BLaER1 (cell line): ENCODE data around the gene SMIM14.
"Not testable (repeated sequence)": the region's sequence is repeated elsewhere in the genome, so short reads cannot be mapped to it uniquely, and the experiment has no call there.

Source experiments
- H3K27ac ChIP-seq: shearing (Covaris generic); formaldehyde crosslinking; 2 replicates; pipeline ENCODE4 v1.8.1; 2022
- H3K27me3 ChIP-seq: shearing (Covaris generic); formaldehyde crosslinking; 2 replicates; pipeline ENCODE4 v1.8.1; 2022
- H3K36me3 ChIP-seq: shearing (Covaris generic); formaldehyde crosslinking; 2 replicates; pipeline ENCODE4 v1.8.1; 2022
- H3K4me1 ChIP-seq: shearing (Covaris generic); formaldehyde crosslinking; 2 replicates; pipeline ENCODE4 v1.8.1; 2022
- H3K4me2 ChIP-seq: shearing (Covaris generic); formaldehyde crosslinking; 2 replicates; pipeline ENCODE4 v1.8.1; 2022
- H3K4me3 ChIP-seq: shearing (Covaris generic); formaldehyde crosslinking; 2 replicates; pipeline ENCODE4 v1.8.1; 2022
- H3K9ac ChIP-seq: shearing (Covaris generic); formaldehyde crosslinking; 2 replicates; pipeline ENCODE4 v1.8.1; 2022
- H3K9me3 ChIP-seq: shearing (Covaris generic); formaldehyde crosslinking; 2 replicates; pipeline ENCODE4 v1.8.1; 2022
- H4K20me1 ChIP-seq: shearing (Covaris generic); formaldehyde crosslinking; 2 replicates; pipeline ENCODE4 v1.8.1; 2022
- Cebpa-rat ChIP-seq: shearing (Covaris generic); IDR thresholded peaks from 2 replicates; pipeline ENCODE4 v1.8.1; 2022

SMIM14 gene

GRCh38 chr4:39510348-39510929 lies 128.2 kb downstream of the SMIM14 start:
- H3K36me3 ChIP-seq, result peaks cover 90% of the 10 kb centered on the region

GRCh38 chr4:39505581-39505980 lies 133.1 kb downstream of the SMIM14 start:
- no peak overlapping the region for H3K27ac ChIP-seq
- TF ChIP-seq Cebpa-rat, result no peak
- no peak overlapping the region for H3K4me2 ChIP-seq
- H3K9ac ChIP-seq, result no peak overlapping the region
- H3K4me3 ChIP-seq, result no peak overlapping the region
- H3K36me3 ChIP-seq, result peaks cover 96% of the 10 kb centered on the region
- H3K9me3 ChIP-seq, result no peaks in the 10 kb centered on the region
- H3K4me1 ChIP-seq, result no peaks in the 10 kb centered on the region
- H3K27me3 ChIP-seq, result no peaks in the 10 kb centered on the region
- H4K20me1 ChIP-seq, result no peaks in the 10 kb centered on the region

More at GRCh38 chr4:39510348-39510929, 128.2 kb downstream of the SMIM14 start:
- Histone ChIP-seq H3K9me3 (no peaks in the 10 kb centered on the region), H3K27me3 (no peaks in the 10 kb centered on the region), H3K4me1 (no peaks in the 10 kb centered on the region), H3K27ac (no peak overlapping the region), H4K20me1 (no peaks in the 10 kb centered on the region), H3K4me2 (no peak overlapping the region), H3K9ac (no peak overlapping the region), H3K4me3 (no peak overlapping the region)
- TF ChIP-seq Cebpa-rat, result no peak

GRCh38 chr4:39504538-39504937 lies 134.1 kb downstream of the SMIM14 start:
- H3K27me3 ChIP-seq, result no peaks in the 10 kb centered on the region
- no peak overlapping the region for H3K4me3 ChIP-seq
- H3K4me2 ChIP-seq, result no peak overlapping the region
- no peaks in the 10 kb centered on the region for H3K4me1 ChIP-seq
- H4K20me1 ChIP-seq, result no peaks in the 10 kb centered on the region
- no peak overlapping the region for H3K27ac ChIP-seq
- H3K36me3 ChIP-seq, result peaks cover 94% of the 10 kb centered on the region
- TF ChIP-seq Cebpa-rat, result no peak
- H3K9ac ChIP-seq, result no peak overlapping the region
- no peaks in the 10 kb centered on the region for H3K9me3 ChIP-seq

GRCh38 chr4:39502664-39503035 lies 136.0 kb downstream of the SMIM14 start:
- not testable (repeated sequence) for H3K27me3 ChIP-seq, H3K9ac ChIP-seq, H3K4me3 ChIP-seq, H3K4me1 ChIP-seq, H3K27ac ChIP-seq, H3K4me2 ChIP-seq, H3K9me3 ChIP-seq, H4K20me1 ChIP-seq
- peaks cover 86% of the 10 kb centered on the region for H3K36me3 ChIP-seq

- H3K36me3 ChIP-seq, result peaks cover 81% of the 10 kb centered on the region
- H3K9ac ChIP-seq, result no peak overlapping the region
- no peaks in the 10 kb centered on the region for H4K20me1 ChIP-seq
- no peaks in the 10 kb centered on the region for H3K4me1 ChIP-seq
- no peak overlapping the region for H3K27ac ChIP-seq
- H3K9me3 ChIP-seq, result no peaks in the 10 kb centered on the region
- H3K4me2 ChIP-seq, result no peak overlapping the region
- no peak overlapping the region for H3K4me3 ChIP-seq
- TF ChIP-seq Cebpa-rat, result no peak
- H3K27me3 ChIP-seq, result no peaks in the 10 kb centered on the region
Observed at GRCh38 chr4:39502019-39502663, 136.5 kb downstream of the SMIM14 start.

- Histone ChIP-seq H3K9ac (no peak overlapping the region), H3K27ac (no peak overlapping the region), H3K4me2 (no peak overlapping the region), H3K27me3 (no peaks in the 10 kb centered on the region), H3K4me1 (no peaks in the 10 kb centered on the region), H4K20me1 (no peaks in the 10 kb centered on the region), H3K4me3 (no peak overlapping the region), H3K36me3 (peaks cover 49% of the 10 kb centered on the region), H3K9me3 (no peaks in the 10 kb centered on the region)
- TF ChIP-seq Cebpa-rat, result no peak
Observed at GRCh38 chr4:39498727-39499020, 140.0 kb downstream of the SMIM14 start.

- Histone ChIP-seq H3K4me1 (no peaks in the 10 kb centered on the region), H4K20me1 (no peaks in the 10 kb centered on the region), H3K4me3 (no peak overlapping the region), H3K9me3 (no peaks in the 10 kb centered on the region), H3K9ac (no peak overlapping the region), H3K27me3 (no peaks in the 10 kb centered on the region), H3K36me3 (peaks cover 43% of the 10 kb centered on the region), H3K27ac (no peak overlapping the region), H3K4me2 (no peak overlapping the region)
- TF ChIP-seq Cebpa-rat, result no peak
Observed at GRCh38 chr4:39497909-39498726, 140.5 kb downstream of the SMIM14 start.
